Left lung (tissue), 10 donors: ENCODE measurements around the gene PABPC1L. TPM values are rescaled to one million over a fixed set of nuclear protein-coding genes. Genes with fewer than 3 reads are reported as not detected.
A peak's percentile ranks its signal among the peaks of the same experiment; 100 is the strongest.

ENCODE experiments used
- ATAC-seq: fragments of 200-7000 bp; cut with Tn5 transposase; one replicate; pipeline ENCODE4 v1.9.1; 2020; ENCODE audit warnings: moderate library complexity
- DNase-seq, 4 donors: peaks; one replicate each; pipeline ENCODE4 v3.0.0-alpha.2; 2013 to 2020
- H3K27ac ChIP-seq, 2 donors: fragments of 200-600 bp; sonication (generic) in 1 of 2; one replicate each; pipeline versions ENCODE4 v1.5.0 to v1.8.0; 2020 to 2021
- H3K27me3 ChIP-seq, 2 donors: fragments of 200-600 bp; sonication (generic) in 1 of 2; one replicate each; pipeline versions ENCODE4 v1.5.0 to v1.8.0; 2020 to 2021
- H3K36me3 ChIP-seq, 2 donors: fragments of 200-600 bp; sonication (generic) in 1 of 2; one replicate each; pipeline versions ENCODE4 v1.5.0 to v1.8.0; 2020 to 2021
- H3K4me1 ChIP-seq, 2 donors: fragments of 200-600 bp; one replicate each; pipeline ENCODE4 v1.8.0; 2021
- H3K4me3 ChIP-seq, 2 donors: fragments of 200-600 bp; sonication (generic) in 1 of 2; one replicate each; pipeline versions ENCODE4 v1.5.0 to v1.8.0; 2020 to 2021; ENCODE audit warnings: mild to moderate bottlenecking in 1 of 2
- H3K9me3 ChIP-seq, 2 donors: fragments of 200-600 bp; sonication (generic) in 1 of 2; one replicate each; pipeline versions ENCODE4 v1.5.0 to v1.8.0; 2020 to 2021
- CTCF ChIP-seq, 2 donors: fragments of 200-600 bp; sonication (generic) in 1 of 2; IDR thresholded peaks; one replicate each; pipeline versions ENCODE4 v1.5.0 to v1.8.0; 2021; ENCODE audit warnings: antibody characterized with exemption in 2 of 2
- intact Hi-C, 2 donors: fragments of 100-400 bp; cut with DNase I; formaldehyde crosslinking; loops; one replicate each; pipeline versions ENCODE4 v1.11.2 to v1.14.2; 2022
- polyA plus RNA-seq, 6 donors: library from polyadenylated mRNA; unstranded; fragments of 120-200 nt; gene quantifications; one replicate each; pipeline ENCODE4 v1.2.1, GENCODE V29; 2013; ENCODE audit not compliant: insufficient read length in 6 of 6
- total RNA-seq, 2 donors: library from RNA; stranded (reverse); fragmentation: NEBNext Ultra II Directional; extraction: Animal tissue kit (Norgen Biotek cat#: 25700); gene quantifications; one replicate each; pipeline ENCODE4 v1.2.1, GENCODE V29; 2021
- donor health status: DM: no; HTN: yes; CAD: no.
- donor health status: DM: no; HTN: no; CAD: no.

PABPC1L gene
- total and polyA plus RNA-seq, 8 donors = 41.2 to 116 (median 88.5) TPM

- H3K27ac ChIP-seq = no peak overlapping the region
- H3K27me3 ChIP-seq = no peaks in the 10 kb centered on the region
- DNase-seq (no peak), ATAC-seq (no peak)
- no peak overlapping the region for H3K4me3 ChIP-seq
- no peaks in the 10 kb centered on the region for H3K4me1 ChIP-seq
- no peak for TF ChIP-seq CTCF (IDR thresholded peaks at IDR 0.05)
- intact Hi-C loops = no loop called here
- peaks cover 0 to 53% of the 10 kb centered on the region in 2 donors for H3K36me3 ChIP-seq
- H3K9me3 ChIP-seq = no peaks in the 10 kb centered on the region
These were observed 20.8 kb downstream of the PABPC1L start for GRCh38 chr20:44930517-44931168.

- Histone ChIP-seq H3K27me3 (no peaks in the 10 kb centered on the region), H3K9me3 (no peaks in the 10 kb centered on the region), H3K27ac (no peak overlapping the region), H3K4me1 (no peaks in the 10 kb centered on the region), H3K4me3 (no peak overlapping the region), H3K36me3 (peaks cover 0 to 66% of the 10 kb centered on the region in 2 donors)
- TF ChIP-seq CTCF (IDR thresholded peaks at IDR 0.05) = no peak
- no peak for DNase-seq
- ATAC-seq = no peak
- intact Hi-C loops = no loop called here
These were observed 22.1 kb downstream of the PABPC1L start for GRCh38 chr20:44931911-44932310.

GRCh38 chr20:44932916-44933315 lies 23.1 kb downstream of the PABPC1L start:
- H3K27me3 ChIP-seq = no peaks in the 10 kb centered on the region
- DNase-seq (no peak), ATAC-seq (no peak)
- peaks cover 0 to 73% of the 10 kb centered on the region in 2 donors for H3K36me3 ChIP-seq
- no peak overlapping the region for H3K4me3 ChIP-seq
- TF ChIP-seq CTCF (IDR thresholded peaks at IDR 0.05) = no peak
- H3K27ac ChIP-seq = no peak overlapping the region
- intact Hi-C loops = no loop called here
- H3K4me1 ChIP-seq = no peaks in the 10 kb centered on the region
- no peaks in the 10 kb centered on the region for H3K9me3 ChIP-seq

- no peak overlapping the region for H3K27ac ChIP-seq
These were observed 26.6 kb downstream of the PABPC1L start for GRCh38 chr20:44936510-44936909.

GRCh38 chr20:44938637-44939036 lies 28.8 kb downstream of the PABPC1L start:
- Histone ChIP-seq H3K9me3 (no peaks in the 10 kb centered on the region), H3K27ac (no peak overlapping the region), H3K27me3 (no peaks in the 10 kb centered on the region), H3K36me3 (peaks cover 0 to 93% of the 10 kb centered on the region in 2 donors), H3K4me1 (no peaks in the 10 kb centered on the region), H3K4me3 (no peak overlapping the region)
- intact Hi-C loops = no loop called here
- no peak for TF ChIP-seq CTCF (IDR thresholded peaks at IDR 0.05)
- ATAC-seq (no peak), DNase-seq (no peak)

More at GRCh38 chr20:44936510-44936909, 26.6 kb downstream of the PABPC1L start:
- ATAC-seq (no peak), DNase-seq (peak in 1 of 4 donors; percentile 75)
- Histone ChIP-seq H3K4me3 (no peak overlapping the region), H3K9me3 (no peaks in the 10 kb centered on the region), H3K27me3 (no peaks in the 10 kb centered on the region), H3K36me3 (peaks cover 0 to 93% of the 10 kb centered on the region in 2 donors), H3K4me1 (no peaks in the 10 kb centered on the region)
- intact Hi-C loops = no loop called here
- TF ChIP-seq CTCF (IDR thresholded peaks at IDR 0.05) = no peak
